NCI-H128 (cell line): ENCODE results near the gene ZNF10.

Experiments used
- DNase-seq: peaks from one replicate; lab custom pipeline; 2025; ENCODE audit not compliant: unreplicated experiment; lab: John Stamatoyannopoulos, UW

ZNF10 gene

DNA sequence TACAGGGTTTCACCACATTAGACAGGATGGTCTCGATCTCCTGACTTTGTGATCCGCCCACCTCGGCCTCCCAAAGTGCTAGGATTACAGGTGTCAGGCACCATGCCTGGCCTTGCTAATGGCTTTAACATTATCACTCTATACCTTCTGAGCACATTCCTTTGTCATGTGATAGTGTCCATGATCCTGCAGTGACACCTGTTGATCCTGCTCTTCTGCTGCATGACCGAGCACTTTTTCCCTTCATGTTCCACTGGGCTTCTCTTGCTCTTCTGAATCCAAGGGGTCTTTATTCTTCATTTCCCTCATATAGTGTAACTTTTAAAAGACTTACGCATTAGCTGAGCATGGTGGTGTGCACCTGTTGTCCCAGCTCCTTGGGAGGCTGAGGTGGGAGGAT is 62.4 kb downstream of the ZNF10 start:
- no peak for DNase-seq

GRCh38 chr12:133201888-133202287 is 71.5 kb downstream of the ZNF10 start:
- no peak for DNase-seq

DNA sequence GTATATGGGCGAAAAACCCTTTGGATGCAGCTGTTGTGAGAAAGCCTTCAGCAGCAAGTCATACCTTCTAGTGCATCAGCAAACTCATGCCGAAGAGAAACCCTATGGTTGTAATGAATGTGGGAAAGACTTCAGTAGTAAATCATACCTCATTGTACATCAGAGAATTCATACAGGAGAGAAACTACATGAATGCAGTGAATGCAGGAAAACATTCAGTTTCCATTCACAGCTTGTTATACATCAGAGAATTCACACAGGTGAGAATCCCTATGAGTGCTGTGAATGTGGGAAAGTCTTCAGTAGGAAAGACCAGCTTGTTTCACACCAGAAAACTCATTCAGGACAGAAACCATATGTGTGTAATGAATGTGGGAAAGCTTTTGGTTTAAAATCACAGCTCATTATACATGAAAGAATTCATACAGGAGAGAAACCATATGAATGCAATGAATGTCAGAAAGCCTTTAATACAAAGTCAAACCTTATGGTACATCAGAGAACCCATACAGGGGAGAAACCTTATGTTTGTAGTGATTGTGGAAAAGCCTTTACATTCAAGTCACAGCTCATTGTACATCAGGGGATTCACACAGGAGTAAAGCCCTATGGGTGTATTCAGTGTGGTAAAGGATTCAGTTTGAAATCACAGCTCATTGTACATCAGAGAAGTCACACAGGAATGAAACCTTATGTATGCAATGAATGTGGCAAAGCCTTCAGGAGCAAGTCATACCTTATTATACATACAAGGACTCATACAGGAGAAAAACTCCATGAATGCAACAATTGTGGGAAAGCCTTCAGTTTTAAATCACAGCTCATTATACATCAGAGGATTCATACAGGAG is 72.3 kb downstream of the ZNF10 start:
- no peak for DNase-seq

GRCh38 chr12:133203344-133204263 is 73.2 kb downstream of the ZNF10 start:
- DNase-seq = no peak

GRCh38 chr12:133204264-133204603 is 73.8 kb downstream of the ZNF10 start:
- DNase-seq = no peak

- DNase-seq = no peak
These were observed 76.0 kb downstream of the ZNF10 start for GRCh38 chr12:133206390-133206789.
